Thoracic aorta (tissue), 2 donors: ENCODE measurements around the gene SHISA5. TPM values are rescaled to one million over a fixed set of nuclear protein-coding genes. Genes with fewer than 3 reads are reported as not detected.

Experiments used
- ATAC-seq: fragments of 150-250 bp; one replicate; pipeline ENCODE4 v1.8.0; 2017; ENCODE audit warnings: low read depth; ENCODE audit not compliant: insufficient number of reproducible peaks, low FRiP score
- DNase-seq: peaks from one replicate; pipeline ENCODE4 v3.0.0-alpha.2; 2020; ENCODE audit warnings: low spot score
- H3K27ac ChIP-seq, 2 donors: fragments of 200-600 bp; sonication (generic); 1 replicate in 1 of 2; 2 replicates in 1 of 2; pipeline ENCODE4 v1.5.1; 2016; ENCODE audit warnings: mild to moderate bottlenecking in 2 of 2, moderate library complexity in 2 of 2
- H3K27me3 ChIP-seq: fragments of 200-600 bp; sonication (generic); replicated peaks from 2 replicates; pipeline ENCODE4 v1.6.0; 2016; ENCODE audit warnings: mild to moderate bottlenecking; ENCODE audit not compliant: insufficient read depth
- H3K36me3 ChIP-seq: fragments of 200-600 bp; sonication (generic); one replicate; pipeline ENCODE4 v1.5.1; 2016
- H3K4me1 ChIP-seq, 2 donors: fragments of 200-600 bp; sonication (generic); 1 replicate in 1 of 2; 2 replicates in 1 of 2; pipeline versions ENCODE4 v1.5.1 to v1.6.0; 2016; ENCODE audit warnings: low read depth in 2 of 2, mild to moderate bottlenecking in 1 of 2; ENCODE audit not compliant: control insufficient read depth in 1 of 2
- H3K4me3 ChIP-seq: fragments of 200-600 bp; sonication (generic); 2 replicates; pipeline ENCODE4 v1.5.1; 2016; ENCODE audit warnings: mild to moderate bottlenecking
- H3K9me3 ChIP-seq: fragments of 200-600 bp; sonication (generic); 2 replicates; pipeline ENCODE4 v1.5.1; 2016
- CTCF ChIP-seq: fragments of 200-600 bp; sonication (generic); IDR thresholded peaks from one replicate; pipeline ENCODE4 v1.5.1; 2019; ENCODE audit warnings: antibody characterized with exemption
- total RNA-seq, 2 donors: library from RNA; depleted of rRNA; stranded (reverse); fragments of >200 nt; gene quantifications; one replicate each; pipeline versions ENCODE4 v1.1.0 to v1.2.3, GENCODE V29; 2016

Gene SHISA5
- total RNA-seq, 2 donors from 2014 or later: 151 to 159 TPM

GRCh38 chr3:48502728-48503168 is 1.2 kb downstream of the SHISA5 start:
- H3K4me3 ChIP-seq: peak overlapping the region; percentile 75
- no peaks in the 10 kb centered on the region for H3K27me3 ChIP-seq
- H3K4me1 ChIP-seq: peaks cover 12 to 49% of the 10 kb centered on the region in 2 donors
- peak overlapping the region; percentile 91 to 98 for H3K27ac ChIP-seq
- no peaks in the 10 kb centered on the region for H3K9me3 ChIP-seq
- no peak for TF ChIP-seq CTCF
- H3K36me3 ChIP-seq: no peaks in the 10 kb centered on the region
- ATAC-seq: no peak
- no peak for DNase-seq

GRCh38 chr3:48502121-48502520 is 1.9 kb downstream of the SHISA5 start:
- H3K4me1 ChIP-seq: peaks cover 10 to 43% of the 10 kb centered on the region in 2 donors
- no peak for DNase-seq
- H3K36me3 ChIP-seq: no peaks in the 10 kb centered on the region
- no peak overlapping the region for H3K4me3 ChIP-seq
- H3K27ac ChIP-seq: peak overlapping the region; percentile 91 to 98
- H3K9me3 ChIP-seq: no peaks in the 10 kb centered on the region
- ATAC-seq: no peak
- TF ChIP-seq CTCF: no peak
- no peaks in the 10 kb centered on the region for H3K27me3 ChIP-seq

- Histone ChIP-seq H3K4me1 (peaks cover 10 to 39% of the 10 kb centered on the region in 2 donors), H3K27ac (no peak overlapping the region), H3K4me3 (no peak overlapping the region), H3K36me3 (peaks cover 3% of the 10 kb centered on the region), H3K9me3 (no peaks in the 10 kb centered on the region), H3K27me3 (no peaks in the 10 kb centered on the region)
- no peak for DNase-seq
- ATAC-seq: no peak
- no peak for TF ChIP-seq CTCF
Measured at GRCh38 chr3:48501196-48501595, 2.8 kb downstream of the SHISA5 start.

GRCh38 chr3:48500656-48501055 is 3.3 kb downstream of the SHISA5 start:
- Histone ChIP-seq H3K27me3 (no peaks in the 10 kb centered on the region), H3K9me3 (no peaks in the 10 kb centered on the region), H3K36me3 (peaks cover 6% of the 10 kb centered on the region), H3K4me1 (peaks cover 10 to 39% of the 10 kb centered on the region in 2 donors), H3K4me3 (no peak overlapping the region), H3K27ac (no peak overlapping the region)
- no peak for TF ChIP-seq CTCF
- DNase-seq (no peak), ATAC-seq (no peak)

GRCh38 chr3:48493203-48493501 is 10.8 kb downstream of the SHISA5 start:
- no peak for DNase-seq
- Histone ChIP-seq H3K27me3 (no peaks in the 10 kb centered on the region), H3K4me1 (no peaks in the 10 kb centered on the region), H3K4me3 (no peak overlapping the region), H3K36me3 (peaks cover 12% of the 10 kb centered on the region), H3K9me3 (no peaks in the 10 kb centered on the region), H3K27ac (no peak overlapping the region)
- no peak for ATAC-seq
- no peak for TF ChIP-seq CTCF
